RWPE2 (cell line): ENCODE results near the gene BSG.

Source experiments
- ATAC-seq: fragments of 200-7000 bp; cut with Tn5 transposase; 3 replicates; pipeline ENCODE4 v1.9.1; 2021; ENCODE audit warnings: low read depth
- DNase-seq: peaks from one replicate; pipeline ENCODE4 v3.0.0-alpha.2; 2020; ENCODE audit warnings: low spot score
- H3K27ac ChIP-seq: fragments of 450-650 bp; 2 replicates; pipeline ENCODE4 v1.5.1; 2017; ENCODE audit warnings: mild to moderate bottlenecking; ENCODE audit not compliant: poor library complexity, severe bottlenecking
- H3K27me3 ChIP-seq: fragments of 250-450 bp; sonication (Bioruptor Pico); 2 replicates; pipeline ENCODE4 v1.5.1; 2021; ENCODE audit warnings: mild to moderate bottlenecking, moderate library complexity; ENCODE audit not compliant: insufficient read depth, poor library complexity, severe bottlenecking
- H3K36me3 ChIP-seq: fragments of 250-450 bp; sonication (Bioruptor Pico); 2 replicates; pipeline ENCODE4 v1.5.1; 2020; ENCODE audit warnings: low read depth, mild to moderate bottlenecking, moderate library complexity
- H3K4me1 ChIP-seq: fragments of 250-450 bp; sonication (Bioruptor Pico); 2 replicates; pipeline ENCODE4 v1.5.1; 2021; ENCODE audit warnings: mild to moderate bottlenecking, moderate library complexity; ENCODE audit not compliant: insufficient read depth, poor library complexity, severe bottlenecking
- H3K4me3 ChIP-seq: fragments of 250-450 bp; sonication (Bioruptor Pico); 2 replicates; pipeline ENCODE4 v1.5.1; 2021; ENCODE audit warnings: mild to moderate bottlenecking, moderate library complexity; ENCODE audit not compliant: severe bottlenecking
- H3K9me3 ChIP-seq: fragments of 250-450 bp; sonication (Bioruptor Pico); 2 replicates; pipeline ENCODE4 v1.5.1; 2021; ENCODE audit warnings: mild to moderate bottlenecking, moderate library complexity; ENCODE audit not compliant: severe bottlenecking
- TF ChIP-seq, protein P1 (sequence below): fragments of 450-650 bp; IDR thresholded peaks from one replicate; pipeline ENCODE4 v1.5.1; 2017; ENCODE audit warnings: mild to moderate bottlenecking, moderate library complexity; ENCODE audit not compliant: poor library complexity, severe bottlenecking

The BSG gene

GRCh38 chr19:567296-567900, 5.0 kb upstream of the BSG start:
- no peak for DNase-seq
- no peaks in the 10 kb centered on the region for H3K9me3 ChIP-seq
- H3K27ac ChIP-seq: no peak overlapping the region
- H3K4me1 ChIP-seq: no peaks in the 10 kb centered on the region
- H3K27me3 ChIP-seq: no peaks in the 10 kb centered on the region
- TF ChIP-seq, protein P1, sequence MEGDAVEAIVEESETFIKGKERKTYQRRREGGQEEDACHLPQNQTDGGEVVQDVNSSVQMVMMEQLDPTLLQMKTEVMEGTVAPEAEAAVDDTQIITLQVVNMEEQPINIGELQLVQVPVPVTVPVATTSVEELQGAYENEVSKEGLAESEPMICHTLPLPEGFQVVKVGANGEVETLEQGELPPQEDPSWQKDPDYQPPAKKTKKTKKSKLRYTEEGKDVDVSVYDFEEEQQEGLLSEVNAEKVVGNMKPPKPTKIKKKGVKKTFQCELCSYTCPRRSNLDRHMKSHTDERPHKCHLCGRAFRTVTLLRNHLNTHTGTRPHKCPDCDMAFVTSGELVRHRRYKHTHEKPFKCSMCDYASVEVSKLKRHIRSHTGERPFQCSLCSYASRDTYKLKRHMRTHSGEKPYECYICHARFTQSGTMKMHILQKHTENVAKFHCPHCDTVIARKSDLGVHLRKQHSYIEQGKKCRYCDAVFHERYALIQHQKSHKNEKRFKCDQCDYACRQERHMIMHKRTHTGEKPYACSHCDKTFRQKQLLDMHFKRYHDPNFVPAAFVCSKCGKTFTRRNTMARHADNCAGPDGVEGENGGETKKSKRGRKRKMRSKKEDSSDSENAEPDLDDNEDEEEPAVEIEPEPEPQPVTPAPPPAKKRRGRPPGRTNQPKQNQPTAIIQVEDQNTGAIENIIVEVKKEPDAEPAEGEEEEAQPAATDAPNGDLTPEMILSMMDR: no peak
- no peaks in the 10 kb centered on the region for H3K36me3 ChIP-seq
- no peak overlapping the region for H3K4me3 ChIP-seq
- no peak for ATAC-seq

DNA sequence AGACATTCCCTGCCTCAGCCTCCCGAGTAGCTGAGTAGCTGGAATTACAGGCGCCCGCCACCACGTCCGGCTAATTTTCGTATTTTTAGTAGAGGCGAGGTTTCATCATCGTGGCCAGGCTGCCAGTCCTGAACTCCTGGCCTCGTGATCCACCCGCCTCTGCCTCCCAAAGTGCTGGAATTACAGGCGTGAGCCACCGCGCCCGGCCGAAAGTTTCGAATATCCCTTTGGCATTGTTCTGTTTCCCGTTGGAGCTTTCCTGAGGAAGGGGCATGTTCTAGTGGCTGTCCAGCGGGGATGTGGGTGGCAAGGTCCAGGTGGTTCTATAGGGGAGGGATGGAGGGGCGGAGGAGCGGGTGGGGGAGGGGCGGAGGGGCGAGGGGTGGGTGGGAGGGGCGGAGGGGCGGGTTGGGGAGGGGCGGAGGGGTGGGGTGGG, 2.1 kb upstream of the BSG start:
- 0 out of 2 replicates have a peak, but pooled peaks cover 4% of the 10 kb centered on the region for H3K36me3 ChIP-seq
- no peaks in the 10 kb centered on the region for H3K27me3 ChIP-seq
- peaks cover 7% of the 10 kb centered on the region for H3K4me1 ChIP-seq
- no peak overlapping the region for H3K4me3 ChIP-seq
- no peak overlapping the region for H3K27ac ChIP-seq
- TF ChIP-seq, protein P1: no peak
- DNase-seq (no peak), ATAC-seq (no peak)
- no peaks in the 10 kb centered on the region for H3K9me3 ChIP-seq

DNA sequence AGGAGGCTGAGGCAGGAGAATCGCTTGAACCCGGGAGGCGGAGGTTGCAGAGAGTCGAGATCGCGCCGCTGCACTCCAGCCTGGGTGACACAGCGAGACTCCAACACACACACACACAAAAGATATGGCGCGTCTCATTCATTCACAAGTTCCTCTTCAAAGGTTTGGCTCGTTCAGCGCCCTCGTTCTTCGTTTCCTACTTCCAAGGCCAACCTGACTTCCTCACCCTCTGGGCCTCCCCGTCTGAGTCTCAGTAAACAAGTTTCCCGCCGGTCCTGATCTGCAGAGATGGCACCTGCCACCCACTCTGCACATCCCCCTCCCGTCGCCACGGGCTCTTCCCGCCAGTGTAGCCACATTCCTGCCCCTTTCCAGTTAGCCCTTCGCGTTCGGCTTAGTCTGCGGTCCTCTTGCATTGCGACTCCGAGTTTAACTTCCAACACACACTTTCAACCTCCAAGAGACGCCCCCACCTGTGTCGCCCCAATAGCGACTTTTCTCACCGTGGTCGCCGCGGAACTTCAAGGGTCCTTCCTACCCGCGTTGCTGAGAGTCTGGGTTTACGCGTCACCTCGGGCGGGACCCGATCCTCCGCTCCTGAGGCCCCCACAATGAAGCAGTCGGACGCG, 1.3 kb upstream of the BSG start:
- Histone ChIP-seq H3K4me1 (peaks cover 7% of the 10 kb centered on the region), H3K27ac (peak overlapping the region; percentile 93), H3K4me3 (peak overlapping the region; percentile 82), H3K27me3 (no peaks in the 10 kb centered on the region), H3K9me3 (no peaks in the 10 kb centered on the region), H3K36me3 (0 out of 2 replicates have a peak, but pooled peaks cover 4% of the 10 kb centered on the region)
- ATAC-seq: no peak; the same call in 2 of the 3 replicates
- TF ChIP-seq, protein P1: no peak
- no peak for DNase-seq

- H3K9me3 ChIP-seq: no peaks in the 10 kb centered on the region
- ATAC-seq (0 out of 3 replicates have a peak, but pooled peaks have one; percentile 9), DNase-seq (no peak)
- TF ChIP-seq, protein P1: no peak
- H3K4me3 ChIP-seq: peak overlapping the region; percentile 82
- H3K4me1 ChIP-seq: peaks cover 7% of the 10 kb centered on the region
- H3K27me3 ChIP-seq: no peaks in the 10 kb centered on the region
- H3K36me3 ChIP-seq: 0 out of 2 replicates have a peak, but pooled peaks cover 4% of the 10 kb centered on the region
- H3K27ac ChIP-seq: peak overlapping the region; percentile 93
These were observed 826 bp upstream of the BSG start for GRCh38 chr19:571566-571974.
